ENCODE measurements around the gene CCDC60.

DNA sequence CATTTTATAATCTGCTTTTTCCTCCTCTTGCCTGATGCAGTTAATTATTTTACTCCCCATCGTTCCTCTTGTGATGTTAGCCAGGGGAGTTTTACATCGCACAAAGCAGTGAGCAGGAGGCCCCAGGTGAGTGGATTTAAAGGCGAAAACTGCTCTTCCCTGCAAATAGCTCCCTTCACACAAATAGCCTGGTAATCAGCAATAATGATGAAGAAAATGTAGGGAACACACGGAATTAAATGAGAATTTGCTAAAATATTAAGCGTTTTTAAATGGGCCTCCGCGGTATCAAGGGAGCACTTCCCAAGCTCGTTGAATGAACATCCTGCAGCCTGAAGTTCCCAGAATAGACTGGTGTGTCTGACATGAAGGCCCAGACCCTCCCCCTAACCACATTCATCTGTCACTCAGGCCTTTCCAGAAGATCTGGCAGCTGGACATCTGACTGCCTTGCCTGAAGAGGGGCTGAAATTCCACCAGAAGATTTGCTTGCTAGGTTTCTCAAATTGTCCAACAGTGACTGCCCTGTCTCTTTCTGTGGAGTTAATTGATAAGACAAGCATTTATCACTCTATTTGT is 127.2 kb downstream of the CCDC60 start:
- TF ChIP-seq POLR2A (IDR thresholded peaks at IDR 0.05) (no peak), EP300 (IDR thresholded peaks at IDR 0.05) (no peak), POLR2AphosphoS5 (IDR thresholded peaks at IDR 0.05) (no peak)
- TF ChIP-seq, protein P1, sequence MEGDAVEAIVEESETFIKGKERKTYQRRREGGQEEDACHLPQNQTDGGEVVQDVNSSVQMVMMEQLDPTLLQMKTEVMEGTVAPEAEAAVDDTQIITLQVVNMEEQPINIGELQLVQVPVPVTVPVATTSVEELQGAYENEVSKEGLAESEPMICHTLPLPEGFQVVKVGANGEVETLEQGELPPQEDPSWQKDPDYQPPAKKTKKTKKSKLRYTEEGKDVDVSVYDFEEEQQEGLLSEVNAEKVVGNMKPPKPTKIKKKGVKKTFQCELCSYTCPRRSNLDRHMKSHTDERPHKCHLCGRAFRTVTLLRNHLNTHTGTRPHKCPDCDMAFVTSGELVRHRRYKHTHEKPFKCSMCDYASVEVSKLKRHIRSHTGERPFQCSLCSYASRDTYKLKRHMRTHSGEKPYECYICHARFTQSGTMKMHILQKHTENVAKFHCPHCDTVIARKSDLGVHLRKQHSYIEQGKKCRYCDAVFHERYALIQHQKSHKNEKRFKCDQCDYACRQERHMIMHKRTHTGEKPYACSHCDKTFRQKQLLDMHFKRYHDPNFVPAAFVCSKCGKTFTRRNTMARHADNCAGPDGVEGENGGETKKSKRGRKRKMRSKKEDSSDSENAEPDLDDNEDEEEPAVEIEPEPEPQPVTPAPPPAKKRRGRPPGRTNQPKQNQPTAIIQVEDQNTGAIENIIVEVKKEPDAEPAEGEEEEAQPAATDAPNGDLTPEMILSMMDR (IDR thresholded peaks at IDR 0.05): no peak

All from stomach (tissue), 4 donors.